Measurements from ENCODE around the gene TFF1. TPM values are rescaled to one million over a fixed set of nuclear protein-coding genes. Genes with fewer than 3 reads are reported as not detected.

The TFF1 gene
- total RNA-seq, 1 donor from 2014 or later = not detected

DNA sequence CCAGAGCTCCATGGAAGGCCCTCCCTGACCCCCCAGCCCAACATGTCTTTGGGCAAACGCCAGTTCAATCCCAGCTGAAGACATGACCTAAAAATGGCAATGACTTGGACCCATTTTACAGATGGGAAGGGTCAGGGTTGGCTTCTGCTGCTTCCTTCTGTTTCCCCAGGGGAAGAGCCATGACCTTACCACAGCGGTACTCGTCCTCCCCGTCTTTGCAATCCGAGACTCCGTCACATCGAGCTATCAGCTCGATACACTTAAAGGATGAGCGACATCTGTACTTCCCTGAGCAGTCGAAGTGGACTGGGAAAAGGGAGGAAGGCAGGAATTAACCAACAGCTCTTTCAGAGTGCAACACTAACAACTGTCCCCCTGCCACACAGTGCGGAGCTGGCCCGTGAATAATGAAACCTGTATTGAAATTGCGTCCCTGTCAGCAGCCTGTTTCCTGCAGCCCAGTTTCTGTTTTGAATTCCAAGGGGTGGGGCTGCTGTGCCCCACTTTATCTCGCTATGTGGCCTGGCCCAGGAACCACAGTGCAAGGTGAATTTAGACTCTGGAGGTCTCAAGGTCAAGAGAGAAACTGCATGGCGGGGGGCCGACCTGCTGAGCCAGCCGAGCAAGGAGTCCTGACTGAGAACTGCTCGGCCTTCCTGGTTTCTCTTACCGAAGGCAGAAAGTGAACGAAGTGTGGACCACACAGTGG, 22.6 kb upstream of the TFF1 start:
- Mint-ChIP-seq H3K27me3 (ENCODE audit: low read depth) (peaks cover 10% of the 10 kb centered on the region), H3K4me1 (peaks cover 26% of the 10 kb centered on the region), H3K9me3 (no peaks in the 10 kb centered on the region), H3K4me3 (no peak overlapping the region), H3K36me3 (ENCODE audit: low read depth) (no peaks in the 10 kb centered on the region), H3K27ac (ENCODE audit: unreplicated experiment) (peak overlapping the region; percentile 54)
- TF ChIP-seq, protein P1, sequence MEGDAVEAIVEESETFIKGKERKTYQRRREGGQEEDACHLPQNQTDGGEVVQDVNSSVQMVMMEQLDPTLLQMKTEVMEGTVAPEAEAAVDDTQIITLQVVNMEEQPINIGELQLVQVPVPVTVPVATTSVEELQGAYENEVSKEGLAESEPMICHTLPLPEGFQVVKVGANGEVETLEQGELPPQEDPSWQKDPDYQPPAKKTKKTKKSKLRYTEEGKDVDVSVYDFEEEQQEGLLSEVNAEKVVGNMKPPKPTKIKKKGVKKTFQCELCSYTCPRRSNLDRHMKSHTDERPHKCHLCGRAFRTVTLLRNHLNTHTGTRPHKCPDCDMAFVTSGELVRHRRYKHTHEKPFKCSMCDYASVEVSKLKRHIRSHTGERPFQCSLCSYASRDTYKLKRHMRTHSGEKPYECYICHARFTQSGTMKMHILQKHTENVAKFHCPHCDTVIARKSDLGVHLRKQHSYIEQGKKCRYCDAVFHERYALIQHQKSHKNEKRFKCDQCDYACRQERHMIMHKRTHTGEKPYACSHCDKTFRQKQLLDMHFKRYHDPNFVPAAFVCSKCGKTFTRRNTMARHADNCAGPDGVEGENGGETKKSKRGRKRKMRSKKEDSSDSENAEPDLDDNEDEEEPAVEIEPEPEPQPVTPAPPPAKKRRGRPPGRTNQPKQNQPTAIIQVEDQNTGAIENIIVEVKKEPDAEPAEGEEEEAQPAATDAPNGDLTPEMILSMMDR (conservative IDR thresholded peaks at IDR 0.05) = no peak
- no peak for DNase-seq (ENCODE audit: low read depth, low spot score)

DNA sequence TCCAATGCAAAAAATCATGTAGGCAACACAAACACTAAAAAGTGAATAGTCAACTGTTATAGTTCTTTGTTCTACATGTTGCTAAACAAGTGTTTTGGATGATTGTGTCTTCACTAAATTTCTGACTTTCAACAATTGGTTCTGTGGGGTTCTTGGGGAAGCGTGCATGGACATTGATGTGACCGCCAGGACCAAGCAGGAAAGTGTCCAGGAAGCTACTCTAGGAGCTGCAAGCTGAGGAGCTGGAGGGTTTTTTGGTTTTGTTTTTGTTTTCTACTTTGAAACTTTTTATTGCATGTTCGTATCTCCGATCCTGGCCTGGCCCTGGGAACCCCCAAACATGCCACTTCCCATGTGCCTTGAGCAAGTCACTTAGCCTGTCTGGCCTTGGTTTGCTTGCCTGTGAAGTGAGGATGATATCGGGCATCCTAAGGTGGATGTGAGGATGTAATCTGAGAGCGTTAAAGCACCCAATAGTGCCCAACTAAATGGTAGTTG, 21.6 kb upstream of the TFF1 start:
- no peaks in the 10 kb centered on the region for H3K36me3 Mint-ChIP-seq (ENCODE audit: low read depth)
- no peak for DNase-seq (ENCODE audit: low read depth, low spot score)
- H3K4me1 Mint-ChIP-seq = peaks cover 21% of the 10 kb centered on the region
- peaks cover 10% of the 10 kb centered on the region for H3K27me3 Mint-ChIP-seq (ENCODE audit: low read depth)
- no peaks in the 10 kb centered on the region for H3K9me3 Mint-ChIP-seq
- no peak overlapping the region for H3K27ac Mint-ChIP-seq (ENCODE audit: unreplicated experiment)
- TF ChIP-seq, protein P1 (conservative IDR thresholded peaks at IDR 0.05) = no peak
- no peak overlapping the region for H3K4me3 Mint-ChIP-seq

DNA sequence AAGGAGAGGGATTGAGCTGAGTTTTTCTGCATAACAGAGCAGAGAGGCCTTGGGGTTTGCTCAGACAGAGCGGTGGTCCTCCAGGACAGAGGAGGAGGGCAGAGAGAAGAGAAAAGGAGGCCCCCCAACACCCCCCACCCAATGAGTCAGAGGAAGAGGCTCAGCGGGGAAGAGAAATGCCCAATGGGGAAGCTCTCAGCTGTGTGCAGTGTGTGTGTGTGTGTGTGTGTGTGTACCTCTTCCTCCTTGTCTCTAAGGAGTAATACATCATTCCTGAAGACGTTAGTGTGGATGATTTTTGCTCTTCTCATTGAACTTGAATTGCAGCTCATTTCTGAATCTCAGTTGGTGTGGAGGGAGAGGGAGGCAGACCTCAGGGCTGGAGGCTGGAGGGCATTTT, 20.8 kb upstream of the TFF1 start:
- no peak for DNase-seq (ENCODE audit: low read depth, low spot score)
- Mint-ChIP-seq H3K36me3 (ENCODE audit: low read depth) (no peaks in the 10 kb centered on the region), H3K4me3 (no peak overlapping the region), H3K27me3 (ENCODE audit: low read depth) (peaks cover 10% of the 10 kb centered on the region), H3K27ac (ENCODE audit: unreplicated experiment) (no peak overlapping the region), H3K9me3 (peaks cover 1% of the 10 kb centered on the region), H3K4me1 (peaks cover 14% of the 10 kb centered on the region)
- TF ChIP-seq, protein P1 (conservative IDR thresholded peaks at IDR 0.05) = no peak

DNA sequence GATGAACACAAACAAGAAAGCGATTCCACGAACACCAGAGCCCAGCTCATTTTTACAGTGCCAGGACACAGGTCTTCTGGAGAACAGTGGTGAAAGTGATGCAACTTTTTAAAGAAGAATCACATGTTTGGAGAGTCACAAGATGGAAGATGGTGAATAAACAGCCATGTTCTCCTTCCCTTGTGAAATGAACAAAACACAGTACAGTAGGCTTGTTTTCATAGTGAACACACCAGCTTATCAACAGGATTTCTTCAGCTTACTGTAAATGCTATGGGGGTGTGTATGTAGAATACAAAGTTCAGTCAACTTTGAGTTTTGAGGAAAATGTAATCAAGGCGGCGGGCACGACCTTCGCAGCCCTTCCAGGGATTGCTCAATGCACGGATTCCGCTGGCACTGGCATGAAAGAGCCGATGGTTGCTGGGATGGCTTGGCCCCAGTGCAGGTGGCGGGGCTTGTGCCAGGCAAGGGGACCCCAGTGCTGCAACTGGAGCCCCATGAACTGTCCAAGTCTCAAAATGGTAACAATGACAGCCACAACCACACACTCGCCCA, 19.8 kb upstream of the TFF1 start:
- Mint-ChIP-seq H3K36me3 (ENCODE audit: low read depth) (no peaks in the 10 kb centered on the region), H3K4me1 (peaks cover 11% of the 10 kb centered on the region), H3K9me3 (peaks cover 5% of the 10 kb centered on the region), H3K27ac (ENCODE audit: unreplicated experiment) (no peak overlapping the region), H3K4me3 (no peak overlapping the region), H3K27me3 (ENCODE audit: low read depth) (peaks cover 10% of the 10 kb centered on the region)
- TF ChIP-seq, protein P1 (conservative IDR thresholded peaks at IDR 0.05) = no peak
- no peak for DNase-seq (ENCODE audit: low read depth, low spot score)

DNA sequence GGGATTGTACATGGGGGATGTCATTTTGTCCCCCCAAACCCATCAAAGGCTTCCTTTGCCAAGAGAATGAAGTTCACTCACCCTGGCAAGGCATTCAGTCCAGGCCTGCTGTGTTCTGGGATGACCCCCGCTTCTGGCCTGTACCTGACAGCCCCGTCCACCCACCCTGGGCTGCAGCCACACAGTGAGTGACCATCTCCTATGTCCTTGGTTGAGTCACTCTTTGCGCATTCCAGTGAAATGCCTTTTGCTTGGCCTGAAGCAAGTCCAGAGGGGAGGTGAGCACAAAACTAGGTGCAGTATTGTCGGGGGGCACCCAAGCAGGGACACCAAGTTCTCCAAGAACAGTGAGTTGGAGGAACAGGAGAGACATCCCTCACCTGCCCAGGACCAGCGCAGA, 19.3 kb upstream of the TFF1 start:
- H3K27ac Mint-ChIP-seq (ENCODE audit: unreplicated experiment) = no peak overlapping the region
- TF ChIP-seq, protein P1 (conservative IDR thresholded peaks at IDR 0.05) = no peak
- no peaks in the 10 kb centered on the region for H3K36me3 Mint-ChIP-seq (ENCODE audit: low read depth)
- peaks cover 5% of the 10 kb centered on the region for H3K9me3 Mint-ChIP-seq
- peaks cover 10% of the 10 kb centered on the region for H3K27me3 Mint-ChIP-seq (ENCODE audit: low read depth)
- peaks cover 11% of the 10 kb centered on the region for H3K4me1 Mint-ChIP-seq
- no peak for DNase-seq (ENCODE audit: low read depth, low spot score)
- no peak overlapping the region for H3K4me3 Mint-ChIP-seq
